HUES48 (cell line): ENCODE results near the gene AQP1.
A peak's percentile ranks its signal among the peaks of the same experiment; 100 is the strongest.

Experiments
- H3K27ac ChIP-seq: one replicate; pipeline ENCODE4 v1.7.0; 2013; ENCODE audit warnings: low read depth, low read length, inconsistent platforms
- H3K27me3 ChIP-seq: 2 replicates; pipeline ENCODE4 v1.6.1; 2013; ENCODE audit warnings: mild to moderate bottlenecking, low read length; ENCODE audit not compliant: control insufficient read depth, insufficient read depth
- H3K36me3 ChIP-seq: 2 replicates; pipeline ENCODE4 v1.6.1; 2013; ENCODE audit warnings: low read length; ENCODE audit not compliant: control insufficient read depth, insufficient read depth
- H3K4me1 ChIP-seq: 2 replicates; pipeline ENCODE4 v1.6.1; 2013; ENCODE audit warnings: mild to moderate bottlenecking, low read length; ENCODE audit not compliant: control insufficient read depth, insufficient read depth
- H3K4me3 ChIP-seq: 2 replicates; pipeline ENCODE4 v1.5.1; 2013; ENCODE audit warnings: mild to moderate bottlenecking, low read depth, low read length
- H3K9ac ChIP-seq: 2 replicates; pipeline ENCODE4 v1.6.1; 2013; ENCODE audit warnings: mild to moderate bottlenecking, low read depth, low read length, moderate library complexity
- H3K9me3 ChIP-seq: 2 replicates; pipeline ENCODE4 v1.6.1; 2013; ENCODE audit warnings: low read length; ENCODE audit not compliant: control insufficient read depth, insufficient read depth

Gene AQP1

GRCh38 chr7:30938435-30939316 is 27.0 kb downstream of the AQP1 start:
- peak overlapping the region; percentile 58 for H3K4me3 ChIP-seq
- no peaks in the 10 kb centered on the region for H3K36me3 ChIP-seq
- H3K27ac ChIP-seq: peak overlapping the region; percentile 69
- H3K9me3 ChIP-seq: no peaks in the 10 kb centered on the region
- peaks cover 4% of the 10 kb centered on the region; the same call in 1 of the 2 replicates for H3K27me3 ChIP-seq
- peak overlapping the region; percentile 53 for H3K9ac ChIP-seq
- peaks cover 4% of the 10 kb centered on the region; the same call in 1 of the 2 replicates for H3K4me1 ChIP-seq

DNA sequence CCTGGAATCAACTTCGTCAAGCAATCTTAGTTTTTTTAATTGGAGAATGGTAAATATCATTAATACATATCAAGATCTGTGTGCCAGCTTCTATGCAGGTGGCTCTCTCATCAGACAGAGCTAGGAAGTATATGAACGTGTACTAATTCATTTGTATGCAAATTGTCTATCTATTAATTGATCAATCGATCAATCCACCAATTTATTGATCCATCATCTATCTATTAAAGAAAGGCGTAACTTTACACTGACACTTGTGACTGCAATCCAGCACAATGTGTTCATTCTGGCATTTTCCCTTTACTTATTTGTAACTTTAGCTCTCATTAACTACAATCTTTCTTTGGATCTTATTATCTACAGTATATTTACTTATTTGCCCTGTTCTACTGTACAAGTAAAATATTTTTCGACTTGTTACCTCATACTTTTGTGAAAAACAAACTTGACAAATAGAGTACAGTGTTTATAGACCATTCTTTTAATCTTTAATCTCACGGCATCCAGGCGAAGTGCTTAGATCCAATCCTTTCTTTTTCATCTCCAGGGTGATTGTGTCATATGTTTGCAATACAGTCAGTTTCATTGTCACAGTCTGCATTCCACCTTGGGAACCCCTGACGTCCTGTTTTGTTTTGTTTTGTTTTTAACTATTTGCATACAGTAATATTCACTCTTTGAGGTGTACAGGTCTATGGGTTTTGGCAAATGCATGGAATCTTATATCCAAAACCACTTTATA is 30.1 kb downstream of the AQP1 start:
- H3K27ac ChIP-seq: no peak overlapping the region
- H3K27me3 ChIP-seq: no peaks in the 10 kb centered on the region; the same call in 1 of the 2 replicates
- H3K9ac ChIP-seq: no peak overlapping the region
- no peaks in the 10 kb centered on the region for H3K36me3 ChIP-seq
- no peaks in the 10 kb centered on the region for H3K4me1 ChIP-seq
- H3K4me3 ChIP-seq: no peak overlapping the region
- H3K9me3 ChIP-seq: no peaks in the 10 kb centered on the region; the same call in 1 of the 2 replicates

- H3K27ac ChIP-seq: no peak overlapping the region
- no peaks in the 10 kb centered on the region for H3K36me3 ChIP-seq
- H3K4me3 ChIP-seq: no peak overlapping the region
- H3K27me3 ChIP-seq: no peaks in the 10 kb centered on the region
- H3K4me1 ChIP-seq: no peaks in the 10 kb centered on the region
- no peaks in the 10 kb centered on the region for H3K9me3 ChIP-seq
- H3K9ac ChIP-seq: no peak overlapping the region
These were observed 38.5 kb downstream of the AQP1 start for GRCh38 chr7:30950197-30950596.

DNA sequence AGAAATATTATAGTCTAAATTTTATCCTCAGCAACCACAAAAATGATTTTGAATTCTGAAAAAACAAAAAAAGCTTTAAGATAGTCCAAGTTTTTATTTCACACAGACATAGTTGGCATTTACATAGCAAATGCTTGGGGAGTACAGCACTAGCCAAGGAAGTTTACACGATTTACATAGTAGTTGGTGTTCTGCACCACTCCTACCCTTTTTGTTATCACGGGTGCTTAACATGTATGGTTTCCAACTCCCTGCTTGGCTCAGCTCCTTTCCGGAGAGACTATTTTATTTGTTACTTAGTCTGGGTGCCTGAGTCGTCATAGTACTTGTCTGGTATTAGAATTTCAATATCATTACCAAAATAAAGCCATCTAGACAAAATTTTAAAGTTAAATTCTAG is 43.3 kb downstream of the AQP1 start:
- Histone ChIP-seq H3K4me3 (no peak overlapping the region), H3K9ac (no peak overlapping the region), H3K36me3 (no peaks in the 10 kb centered on the region), H3K4me1 (no peaks in the 10 kb centered on the region), H3K9me3 (peaks cover 4% of the 10 kb centered on the region), H3K27me3 (no peaks in the 10 kb centered on the region), H3K27ac (no peak overlapping the region)

DNA sequence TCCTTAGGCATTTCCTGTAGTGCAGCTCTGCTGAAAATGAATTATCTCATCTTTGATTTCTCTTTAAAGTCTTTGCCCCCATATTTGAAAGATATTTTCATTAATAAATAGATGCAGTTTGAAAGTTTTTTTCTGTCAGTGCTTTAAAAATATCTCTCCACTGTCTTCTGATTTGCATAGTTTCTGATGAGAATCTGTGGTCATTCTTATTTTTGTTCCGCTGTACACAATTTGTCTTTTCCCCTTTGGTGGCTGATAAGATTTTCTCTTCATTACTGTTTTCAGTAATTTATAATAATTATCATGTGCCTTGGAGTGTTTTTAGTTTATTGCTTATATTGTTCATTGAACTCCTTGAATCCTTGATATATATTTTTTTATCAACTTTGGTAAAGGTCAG is 45.1 kb downstream of the AQP1 start:
- H3K27me3 ChIP-seq: no peaks in the 10 kb centered on the region
- peaks cover 4% of the 10 kb centered on the region for H3K9me3 ChIP-seq
- no peaks in the 10 kb centered on the region for H3K36me3 ChIP-seq
- no peaks in the 10 kb centered on the region for H3K4me1 ChIP-seq
- no peak overlapping the region for H3K9ac ChIP-seq
- H3K27ac ChIP-seq: no peak overlapping the region
- H3K4me3 ChIP-seq: no peak overlapping the region

GRCh38 chr7:30963842-30964241 is 52.2 kb downstream of the AQP1 start, which contains the start of gene GHRHR:
TSS of gene GHRHR (plus strand) at chr7:30963953. CDS start at chr7:30964069, 116 bp downstream.
- Histone ChIP-seq H3K36me3 (no peaks in the 10 kb centered on the region), H3K27me3 (no peaks in the 10 kb centered on the region), H3K27ac (no peak within 1 kb of the TSS), H3K4me1 (no peaks in the 10 kb centered on the region), H3K9ac (no peak within 1 kb of the TSS), H3K4me3 (no peak within 1 kb of the TSS), H3K9me3 (no peaks in the 10 kb centered on the region; the same call in 1 of the 2 replicates)

- no peaks in the 10 kb centered on the region for H3K9me3 ChIP-seq
- H3K27me3 ChIP-seq: no peaks in the 10 kb centered on the region
- H3K9ac ChIP-seq: no peak overlapping the region
- H3K27ac ChIP-seq: no peak overlapping the region
- no peaks in the 10 kb centered on the region for H3K4me1 ChIP-seq
- no peak overlapping the region for H3K4me3 ChIP-seq
- H3K36me3 ChIP-seq: no peaks in the 10 kb centered on the region
These were observed 53.7 kb downstream of the AQP1 start for GRCh38 chr7:30965372-30965771.

- Histone ChIP-seq H3K4me3 (no peak overlapping the region), H3K9me3 (no peaks in the 10 kb centered on the region), H3K27me3 (no peaks in the 10 kb centered on the region), H3K9ac (no peak overlapping the region), H3K27ac (no peak overlapping the region), H3K36me3 (no peaks in the 10 kb centered on the region), H3K4me1 (no peaks in the 10 kb centered on the region)
These were observed 54.2 kb downstream of the AQP1 start for GRCh38 chr7:30965883-30966282.

DNA sequence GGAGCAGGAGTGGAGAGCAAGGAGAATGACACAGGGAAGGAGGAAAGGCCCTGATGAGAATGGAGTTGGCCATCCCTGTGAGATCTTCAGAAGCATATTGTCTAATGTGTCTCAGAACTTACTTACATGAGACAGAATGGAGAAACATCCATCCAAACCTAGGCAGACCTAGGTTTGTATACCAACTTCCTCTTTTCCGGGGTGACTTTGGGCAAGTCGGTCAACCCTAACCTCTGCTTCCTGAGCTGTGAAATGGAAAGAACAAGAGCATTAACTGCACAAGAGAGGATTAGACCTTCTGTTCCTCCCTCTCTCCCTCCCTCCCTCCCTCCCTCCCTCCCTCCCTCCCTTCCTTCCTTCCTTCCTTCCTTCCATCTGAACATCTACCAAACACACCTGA is 56.6 kb downstream of the AQP1 start:
- no peaks in the 10 kb centered on the region for H3K9me3 ChIP-seq
- H3K27me3 ChIP-seq: no peaks in the 10 kb centered on the region
- H3K4me3 ChIP-seq: no peak overlapping the region
- no peaks in the 10 kb centered on the region for H3K36me3 ChIP-seq
- no peaks in the 10 kb centered on the region for H3K4me1 ChIP-seq
- no peak overlapping the region for H3K27ac ChIP-seq
- no peak overlapping the region for H3K9ac ChIP-seq

GRCh38 chr7:30968747-30969603 is 57.3 kb downstream of the AQP1 start:
- Histone ChIP-seq H3K4me1 (no peaks in the 10 kb centered on the region), H3K36me3 (no peaks in the 10 kb centered on the region), H3K9me3 (no peaks in the 10 kb centered on the region), H3K4me3 (no peak overlapping the region), H3K27me3 (no peaks in the 10 kb centered on the region), H3K9ac (no peak overlapping the region), H3K27ac (no peak overlapping the region)
